Right ventricle myocardium inferior (tissue), 1 donor: ENCODE results near the gene CHST9. TPM values are rescaled to one million over a fixed set of nuclear protein-coding genes. Genes with fewer than 3 reads are reported as not detected.
A peak's percentile ranks its signal among the peaks of the same experiment; 100 is the strongest.
"Not testable (repeated sequence)": the region's sequence is repeated elsewhere in the genome, so short reads cannot be mapped to it uniquely, and the experiment has no call there.

Experiments used
- ATAC-seq: fragments of 200-7000 bp; cut with Tn5 transposase; one replicate; pipeline ENCODE4 v1.9.1; 2020; ENCODE audit warnings: mild to moderate bottlenecking, moderate library complexity
- DNase-seq: peaks from one replicate; pipeline ENCODE4 v3.0.0; 2021; ENCODE audit errors: missing footprints
- intact Hi-C: fragments of 100-400 bp; cut with DNase I; formaldehyde crosslinking; loops from one replicate; pipeline ENCODE4 v1.11.0; 2022
- total RNA-seq: library from RNA; stranded (reverse); fragmentation: NEBNext Ultra II Directional; extraction: Animal tissue kit (Norgen Biotek cat#: 25700); gene quantifications from one replicate; pipeline ENCODE4 v1.2.1, GENCODE V29; 2021
- donor health status: DM: no; HTN: yes; CAD: no; lungs with severe emphysema.

The CHST9 gene
- total RNA-seq, 1 donor from 2014 or later, result 8.3 TPM

GRCh38 chr18:26976206-26976605, 208.9 kb downstream of the CHST9 start:
- intact Hi-C loops, result no loop called here

GRCh38 chr18:26972549-26972948, 212.6 kb downstream of the CHST9 start:
- intact Hi-C loops, ATAC-seq, DNase-seq: not testable (repeated sequence)

More at GRCh38 chr18:26976206-26976605, 208.9 kb downstream of the CHST9 start:
- DNase-seq, result no peak
- no peak for ATAC-seq

- DNase-seq, result no peak
- ATAC-seq, result no peak
- intact Hi-C loops, result no loop called here
Measured at GRCh38 chr18:26971409-26971808, 213.7 kb downstream of the CHST9 start.

GRCh38 chr18:26970637-26971036, 214.5 kb downstream of the CHST9 start:
- ATAC-seq (no peak), DNase-seq (no peak)
- intact Hi-C loops, result no loop called here

- intact Hi-C loops, result no loop called here
- no peak for DNase-seq
- ATAC-seq, result peak; percentile 60
Measured at GRCh38 chr18:26965206-26965605, 219.9 kb downstream of the CHST9 start.

- intact Hi-C loops, result loop anchor here (5.0 kb wide), 2 partner anchors 96 to 161 kb away; partner anchors contain the start of gene AQP4
- DNase-seq (no peak), ATAC-seq (peak; percentile 37)
Measured at GRCh38 chr18:26963292-26963691, 221.8 kb downstream of the CHST9 start.

- intact Hi-C loops, result loop anchor here (5.0 kb wide), 2 partner anchors 95 to 160 kb away; partner anchors contain the start of gene AQP4
- ATAC-seq (no peak), DNase-seq (no peak)
Measured at GRCh38 chr18:26961839-26962238, 223.3 kb downstream of the CHST9 start.

GRCh38 chr18:26960911-26961310, 224.2 kb downstream of the CHST9 start:
- DNase-seq, result no peak
- no peak for ATAC-seq
- intact Hi-C loops, result loop anchor here (5.0 kb wide), 2 partner anchors 94 to 159 kb away; partner anchors contain the start of gene AQP4

GRCh38 chr18:26956863-26957262, 228.2 kb downstream of the CHST9 start:
- intact Hi-C loops, result no loop called here
- ATAC-seq, result no peak
- DNase-seq, result no peak

- intact Hi-C loops, result no loop called here
Measured at GRCh38 chr18:26948703-26949102, 236.4 kb downstream of the CHST9 start.

GRCh38 chr18:26943906-26944305, 241.2 kb downstream of the CHST9 start:
- DNase-seq, result no peak
- no peak for ATAC-seq
- intact Hi-C loops, result no loop called here

More at GRCh38 chr18:26948703-26949102, 236.4 kb downstream of the CHST9 start:
- ATAC-seq (no peak), DNase-seq (no peak)

- DNase-seq (no peak), ATAC-seq (no peak)
- intact Hi-C loops, result no loop called here
Measured at GRCh38 chr18:26941584-26941983, 243.5 kb downstream of the CHST9 start.

- ATAC-seq (peak; percentile 34), DNase-seq (no peak)
- intact Hi-C loops, result no loop called here
Measured at GRCh38 chr18:26940744-26941398, 244.2 kb downstream of the CHST9 start.

- no peak for ATAC-seq
- no peak for DNase-seq
- intact Hi-C loops, result no loop called here
Measured at GRCh38 chr18:26931659-26932058, 253.4 kb downstream of the CHST9 start.

- DNase-seq, result no peak
- ATAC-seq, result no peak
- intact Hi-C loops, result no loop called here
Measured at GRCh38 chr18:26930630-26931029, 254.5 kb downstream of the CHST9 start.

- intact Hi-C loops, result no loop called here
- ATAC-seq, result no peak
- no peak for DNase-seq
Measured at GRCh38 chr18:26928670-26929313, 256.3 kb downstream of the CHST9 start.

GRCh38 chr18:26927822-26928221, 257.3 kb downstream of the CHST9 start:
- DNase-seq, intact Hi-C loops, ATAC-seq: not testable (repeated sequence)

GRCh38 chr18:26926066-26926675, 258.9 kb downstream of the CHST9 start:
- no peak for ATAC-seq
- intact Hi-C loops, result no loop called here
- no peak for DNase-seq

- ATAC-seq (no peak), DNase-seq (no peak)
- intact Hi-C loops, result no loop called here
Measured at GRCh38 chr18:26925313-26925712, 259.8 kb downstream of the CHST9 start.

GRCh38 chr18:26922313-26922712, 262.8 kb downstream of the CHST9 start:
- intact Hi-C loops, result no loop called here
- no peak for DNase-seq
- ATAC-seq, result no peak
